HEK293 (cell line): ENCODE measurements around the gene MAP3K14.

Experiments
- CTCF ChIA-PET: fragments of 350-600 bp; formaldehyde crosslinking; extraction: SDS; loops from one replicate; lab custom pipeline; 2021; ENCODE audit warnings: antibody characterized with exemption; lab: Yijun Ruan, JAX
- POLR2A ChIA-PET: fragments of 300-600 bp; formaldehyde crosslinking; extraction: SDS; loops from one replicate; lab custom pipeline; 2020; ENCODE audit warnings: antibody characterized with exemption, inconsistent platforms; lab: Yijun Ruan, JAX
- H3K27ac ChIP-seq: fragments of 200-500 bp; sonication (Bioruptor generic); 2 replicates; pipeline ENCODE4 v1.5.1; 2014; ENCODE audit warnings: low read depth, low read length, control low read depth, inconsistent platforms; ENCODE audit errors: extremely low read depth
- H3K36me3 ChIP-seq, 2 experiments: fragments of 200-500 bp in 1 of 2; sonication (Bioruptor generic) in 1 of 2; 1 replicate in 1 of 2; 2 replicates in 1 of 2; pipeline ENCODE4 v1.5.1; 2014 to 2017; ENCODE audit warnings: inconsistent platforms in 2 of 2, low read length in 2 of 2; ENCODE audit not compliant: control insufficient read depth in 2 of 2, insufficient read depth in 1 of 2
- H3K4me1 ChIP-seq: fragments of 200-500 bp; sonication (Bioruptor generic); 2 replicates; pipeline ENCODE4 v1.5.1; 2014; ENCODE audit warnings: mild to moderate bottlenecking, low read length, inconsistent platforms; ENCODE audit not compliant: control insufficient read depth, insufficient read depth
- H3K4me3 ChIP-seq: 2 replicates; pipeline ENCODE4 v1.5.1; 2011; ENCODE audit warnings: low read depth, mild to moderate bottlenecking, control low read depth, low read length, moderate library complexity
- H3K9me3 ChIP-seq: fragments of 200-500 bp; sonication (Bioruptor generic); 2 replicates; pipeline ENCODE4 v1.5.1; 2014; ENCODE audit warnings: low read depth, low read length, inconsistent platforms; ENCODE audit not compliant: control insufficient read depth, insufficient read depth
- KLF1 ChIP-seq: fragments of 450-650 bp; formaldehyde crosslinking; IDR thresholded peaks from 2 replicates; pipeline ENCODE4 v1.5.1; 2016; ENCODE audit warnings: missing biosample characterization, missing genetic modification characterization
- KLF9 ChIP-seq: fragments of 450-650 bp; formaldehyde crosslinking; IDR thresholded peaks from 2 replicates; pipeline ENCODE4 v1.5.1; 2016; ENCODE audit warnings: missing biosample characterization, missing genetic modification characterization, low read depth
- PATZ1 ChIP-seq: fragments of 450-650 bp; formaldehyde crosslinking; IDR thresholded peaks from 2 replicates; pipeline ENCODE4 v1.5.1; 2016; ENCODE audit warnings: missing biosample characterization, missing genetic modification characterization
- SP3 ChIP-seq: fragments of 450-650 bp; formaldehyde crosslinking; IDR thresholded peaks from 2 replicates; pipeline ENCODE4 v1.5.1; 2016; ENCODE audit warnings: missing biosample characterization, missing genetic modification characterization
- YY2 ChIP-seq: fragments of 450-650 bp; formaldehyde crosslinking; IDR thresholded peaks from 2 replicates; pipeline ENCODE4 v1.5.1; 2016; ENCODE audit warnings: missing biosample characterization, missing genetic modification characterization
- ZBTB20 ChIP-seq: fragments of 450-650 bp; formaldehyde crosslinking; IDR thresholded peaks from 2 replicates; pipeline ENCODE4 v1.5.1; 2016; ENCODE audit warnings: missing biosample characterization, missing genetic modification characterization
- ZBTB26 ChIP-seq: fragments of 450-650 bp; formaldehyde crosslinking; optimal IDR thresholded peaks from 2 replicates; pipeline ENCODE3; 2016; ENCODE audit warnings: missing biosample characterization, mild to moderate bottlenecking, missing genetic modification characterization
- ZNF121 ChIP-seq: fragments of 450-650 bp; formaldehyde crosslinking; IDR thresholded peaks from 2 replicates; pipeline ENCODE4 v1.5.1; 2016; ENCODE audit warnings: missing biosample characterization, missing genetic modification characterization
- ZNF138 ChIP-seq: fragments of 450-650 bp; formaldehyde crosslinking; IDR thresholded peaks from 2 replicates; pipeline ENCODE4 v1.5.1; 2016; ENCODE audit warnings: missing biosample characterization, missing genetic modification characterization, borderline replicate concordance
- ZNF140 ChIP-seq: fragments of 450-650 bp; formaldehyde crosslinking; IDR thresholded peaks from 2 replicates; pipeline ENCODE4 v1.5.1; 2016; ENCODE audit warnings: missing biosample characterization, missing genetic modification characterization
- ZNF157 ChIP-seq: fragments of 450-650 bp; formaldehyde crosslinking; IDR thresholded peaks from 2 replicates; pipeline ENCODE4 v1.5.1; 2016; ENCODE audit warnings: missing biosample characterization, missing genetic modification characterization
- ZNF335 ChIP-seq: fragments of 450-650 bp; formaldehyde crosslinking; conservative IDR thresholded peaks from 2 replicates; pipeline ENCODE4 v1.5.1; 2016; ENCODE audit warnings: missing biosample characterization, missing genetic modification characterization
- ZNF404 ChIP-seq: fragments of 450-650 bp; formaldehyde crosslinking; IDR thresholded peaks from 2 replicates; pipeline ENCODE4 v1.5.1; 2017; ENCODE audit warnings: missing biosample characterization, missing genetic modification characterization
- ZNF416 ChIP-seq: fragments of 450-650 bp; formaldehyde crosslinking; IDR thresholded peaks from 2 replicates; pipeline ENCODE4 v1.5.1; 2016; ENCODE audit warnings: missing biosample characterization, missing genetic modification characterization
- ZNF48 ChIP-seq: fragments of 450-650 bp; formaldehyde crosslinking; IDR thresholded peaks from 2 replicates; pipeline ENCODE4 v1.5.1; 2016; ENCODE audit warnings: missing biosample characterization, missing genetic modification characterization
- ZNF530 ChIP-seq: fragments of 450-650 bp; formaldehyde crosslinking; IDR thresholded peaks from 2 replicates; pipeline ENCODE4 v1.5.1; 2016; ENCODE audit warnings: low read depth, missing biosample characterization, missing genetic modification characterization
- ZNF548 ChIP-seq: fragments of 450-650 bp; formaldehyde crosslinking; IDR thresholded peaks from 2 replicates; pipeline ENCODE4 v1.5.1; 2016; ENCODE audit warnings: missing biosample characterization, missing genetic modification characterization
- ZNF585B ChIP-seq: fragments of 450-650 bp; formaldehyde crosslinking; IDR thresholded peaks from 2 replicates; pipeline ENCODE4 v1.5.1; 2016; ENCODE audit warnings: missing biosample characterization, missing genetic modification characterization
- ZNF610 ChIP-seq: fragments of 450-650 bp; formaldehyde crosslinking; IDR thresholded peaks from 2 replicates; pipeline ENCODE4 v1.5.1; 2016; ENCODE audit warnings: missing biosample characterization, missing genetic modification characterization, borderline replicate concordance
- ZNF624 ChIP-seq: fragments of 450-650 bp; formaldehyde crosslinking; IDR thresholded peaks from 2 replicates; pipeline ENCODE4 v1.5.1; 2017; ENCODE audit warnings: missing biosample characterization, missing genetic modification characterization
- ZNF658 ChIP-seq: fragments of 450-650 bp; formaldehyde crosslinking; IDR thresholded peaks from 2 replicates; pipeline ENCODE4; 2016; ENCODE audit warnings: missing biosample characterization, missing genetic modification characterization
- ZNF660 ChIP-seq: fragments of 450-650 bp; IDR thresholded peaks from 2 replicates; pipeline ENCODE4 v1.5.1; 2018; ENCODE audit warnings: missing biosample characterization, mild to moderate bottlenecking, missing genetic modification characterization
- ZNF76 ChIP-seq: fragments of 450-650 bp; formaldehyde crosslinking; IDR thresholded peaks from 2 replicates; pipeline ENCODE4; 2016; ENCODE audit warnings: low read depth, missing biosample characterization, missing genetic modification characterization, borderline replicate concordance
- TF ChIP-seq, protein P1 (sequence below): fragments of 450-650 bp; formaldehyde crosslinking; IDR thresholded peaks from 2 replicates; pipeline ENCODE4 v1.5.1; 2016; ENCODE audit warnings: missing biosample characterization, missing genetic modification characterization, low read depth

Gene MAP3K14

GRCh38 chr17:45296833-45297124 lies 20.0 kb downstream of the MAP3K14 start (continued):
- no peak for TF ChIP-seq KLF9 (tag by site-specific recombination)
- TF ChIP-seq, protein P1, sequence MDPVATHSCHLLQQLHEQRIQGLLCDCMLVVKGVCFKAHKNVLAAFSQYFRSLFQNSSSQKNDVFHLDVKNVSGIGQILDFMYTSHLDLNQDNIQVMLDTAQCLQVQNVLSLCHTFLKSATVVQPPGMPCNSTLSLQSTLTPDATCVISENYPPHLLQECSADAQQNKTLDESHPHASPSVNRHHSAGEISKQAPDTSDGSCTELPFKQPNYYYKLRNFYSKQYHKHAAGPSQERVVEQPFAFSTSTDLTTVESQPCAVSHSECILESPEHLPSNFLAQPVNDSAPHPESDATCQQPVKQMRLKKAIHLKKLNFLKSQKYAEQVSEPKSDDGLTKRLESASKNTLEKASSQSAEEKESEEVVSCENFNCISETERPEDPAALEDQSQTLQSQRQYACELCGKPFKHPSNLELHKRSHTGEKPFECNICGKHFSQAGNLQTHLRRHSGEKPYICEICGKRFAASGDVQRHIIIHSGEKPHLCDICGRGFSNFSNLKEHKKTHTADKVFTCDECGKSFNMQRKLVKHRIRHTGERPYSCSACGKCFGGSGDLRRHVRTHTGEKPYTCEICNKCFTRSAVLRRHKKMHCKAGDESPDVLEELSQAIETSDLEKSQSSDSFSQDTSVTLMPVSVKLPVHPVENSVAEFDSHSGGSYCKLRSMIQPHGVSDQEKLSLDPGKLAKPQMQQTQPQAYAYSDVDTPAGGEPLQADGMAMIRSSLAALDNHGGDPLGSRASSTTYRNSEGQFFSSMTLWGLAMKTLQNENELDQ (tag by site-specific recombination): no peak
- TF ChIP-seq ZNF585B (tag by site-specific recombination): no peak
- no peak for TF ChIP-seq ZNF548 (tag by site-specific recombination)
- no peak for TF ChIP-seq ZNF624 (tag by site-specific recombination)
- 0 out of 2 replicates have a peak, but pooled peaks have one; percentile 20 for TF ChIP-seq KLF1
- TF ChIP-seq ZNF335 (tag by site-specific recombination): peak; percentile 24; the same call in 1 of the 2 replicates
- no peak for TF ChIP-seq ZNF140
- TF ChIP-seq ZNF48 (tag by site-specific recombination): no peak
- no peak for TF ChIP-seq ZBTB20 (tag by site-specific recombination)
- TF ChIP-seq ZNF138 (tag by site-specific recombination): no peak
- TF ChIP-seq YY2 (tag by site-specific recombination): 0 out of 2 replicates have a peak, but pooled peaks have one; percentile 4
- no peak for TF ChIP-seq ZNF157 (tag by site-specific recombination)
- no peak for TF ChIP-seq ZNF416 (tag by site-specific recombination)

- H3K4me3 ChIP-seq: no peak overlapping the region
- peaks cover 0 to 3% of the 10 kb centered on the region in 2 experiments; a peak in 1 of 3 replicates for H3K36me3 ChIP-seq
- H3K9me3 ChIP-seq: no peaks in the 10 kb centered on the region
- no peak overlapping the region for H3K27ac ChIP-seq
- TF ChIP-seq ZNF660: no peak
- TF ChIP-seq ZNF404 (tag by site-specific recombination): no peak
- peak; percentile 87 for TF ChIP-seq ZNF121 (tag by site-specific recombination)
- 0 out of 2 replicates have a peak, but pooled peaks have one; percentile 11 for TF ChIP-seq YY2 (tag by site-specific recombination)
- POLR2A ChIA-PET: interaction anchor here (0.7 to 1.7 kb wide), 3 partner anchors 21 to 76 kb away, joined by 3 to 6 read pairs (median 4); partner anchors contain the start of gene MAP3K14
- peaks cover 12% of the 10 kb centered on the region for H3K4me1 ChIP-seq
- CTCF ChIA-PET: interaction anchor here (0.9 to 4.8 kb wide), 4 partner anchors 16 to 132 kb away, joined by 3 to 38 read pairs (median 14); no protein-coding TSS in a partner anchor
Measured at GRCh38 chr17:45296003-45296832, 20.6 kb downstream of the MAP3K14 start.

DNA sequence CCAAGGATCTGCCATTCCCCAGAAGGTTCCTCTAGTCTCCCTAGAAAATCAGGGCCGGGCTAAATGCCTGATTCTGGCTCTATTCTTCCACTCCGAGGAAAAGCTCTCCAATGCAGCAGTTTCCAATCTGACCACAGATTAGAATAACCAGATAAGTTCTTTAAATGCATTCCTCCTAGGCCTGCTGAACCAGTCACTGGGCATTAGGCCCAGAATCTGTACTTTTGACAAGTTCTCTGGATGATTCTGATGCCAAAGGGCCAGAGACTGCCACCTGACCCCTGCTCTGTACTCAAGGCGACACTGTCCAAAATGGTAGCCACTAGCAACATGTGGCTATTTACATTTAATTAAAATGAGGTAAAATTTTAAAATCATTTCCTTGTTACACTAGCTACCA lies 22.3 kb downstream of the MAP3K14 start:
- Histone ChIP-seq H3K36me3 (peaks cover 0 to 19% of the 10 kb centered on the region in 2 experiments; a peak in 1 of 3 replicates), H3K4me3 (no peak overlapping the region), H3K9me3 (no peaks in the 10 kb centered on the region), H3K27ac (no peak overlapping the region), H3K4me1 (peaks cover 12% of the 10 kb centered on the region)
- POLR2A ChIA-PET: interaction anchor here (0.6 to 1.7 kb wide), 2 partner anchors 23 to 47 kb away, joined by 3 to 4 read pairs; no protein-coding TSS in a partner anchor
- CTCF ChIA-PET: interaction anchor here (0.6 to 4.8 kb wide), 8 partner anchors 13 to 94 kb away, joined by 3 to 38 read pairs (median 4); no protein-coding TSS in a partner anchor
- TF ChIP-seq ZNF76 (tag by site-specific recombination) (no peak), SP3 (tag by site-specific recombination) (no peak), ZNF658 (tag by site-specific recombination) (no peak), ZNF610 (tag by site-specific recombination) (no peak), ZNF530 (tag by site-specific recombination) (no peak), ZBTB26 (no peak), PATZ1 (no peak)
